Progenitor cell of endocrine pancreas (in vitro differentiated cells): Measurements from ENCODE around the gene PIP4K2C. TPM values are rescaled to one million over a fixed set of nuclear protein-coding genes. Genes with fewer than 3 reads are reported as not detected.
"Not testable (repeated sequence)": the region's sequence is repeated elsewhere in the genome, so short reads cannot be mapped to it uniquely, and the experiment has no call there.

Experiments
- DNase-seq: peaks from one replicate; pipeline ENCODE4 v3.0.0; 2021; ENCODE audit warnings: low spot score; ENCODE audit not compliant: unreplicated experiment
- H3K27ac Mint-ChIP-seq: 2 replicates; pipeline ENCODE4 v1.8.0; 2021; ENCODE audit warnings: mild to moderate bottlenecking, moderate library complexity, mixed read lengths
- H3K27me3 Mint-ChIP-seq: 2 replicates; pipeline ENCODE4 v1.8.0; 2021; ENCODE audit warnings: mixed read lengths
- H3K36me3 Mint-ChIP-seq: 2 replicates; pipeline ENCODE4 v1.8.0; 2022; ENCODE audit warnings: mixed read lengths; ENCODE audit not compliant: insufficient read depth
- H3K4me1 Mint-ChIP-seq: 2 replicates; pipeline ENCODE4 v1.8.0; 2021; ENCODE audit warnings: low read depth, mixed read lengths
- H3K4me3 Mint-ChIP-seq: 2 replicates; pipeline ENCODE4 v1.8.0; 2021; ENCODE audit warnings: low read depth, mild to moderate bottlenecking, moderate library complexity, mixed read lengths
- H3K9me3 Mint-ChIP-seq: 2 replicates; pipeline ENCODE4 v1.8.0; 2021; ENCODE audit warnings: low read depth, mixed read lengths
- total RNA-seq: library from RNA; stranded (reverse); gene quantifications from 2 replicates; pipeline ENCODE4 v1.2.1, GENCODE V29; 2021
- TF ChIP-seq, protein P1 (sequence below): fragments of 200-600 bp; sonication (generic); IDR thresholded peaks from one replicate; pipeline ENCODE4 v1.5.0; 2021; ENCODE audit warnings: antibody characterized with exemption, mild to moderate bottlenecking; ENCODE audit not compliant: unreplicated experiment

PIP4K2C gene
- total RNA-seq, 1 donor from 2014 or later: 38.4 TPM

DNA sequence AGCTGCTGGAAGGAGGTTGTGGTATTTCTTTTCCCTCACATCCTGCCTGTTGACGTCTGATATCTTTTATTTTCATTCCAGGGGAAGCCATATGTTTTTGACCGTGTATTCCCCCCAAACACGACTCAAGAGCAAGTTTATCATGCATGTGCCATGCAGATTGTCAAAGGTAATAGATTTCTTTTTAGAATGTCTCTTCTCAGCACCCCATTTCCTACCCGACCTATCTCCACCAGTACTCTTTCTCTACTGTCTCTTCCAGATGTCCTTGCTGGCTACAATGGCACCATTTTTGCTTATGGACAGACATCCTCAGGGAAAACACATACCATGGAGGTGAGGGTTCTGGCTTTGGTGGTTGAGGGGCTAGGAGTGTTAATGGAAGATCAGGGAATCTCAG is 27.6 kb upstream of the PIP4K2C start:
- no peak for DNase-seq
- Mint-ChIP-seq H3K27ac (no peak overlapping the region), H3K9me3 (no peaks in the 10 kb centered on the region), H3K27me3 (peaks cover 5% of the 10 kb centered on the region), H3K36me3 (no peaks in the 10 kb centered on the region), H3K4me1 (no peaks in the 10 kb centered on the region), H3K4me3 (no peak overlapping the region)
- TF ChIP-seq, protein P1, sequence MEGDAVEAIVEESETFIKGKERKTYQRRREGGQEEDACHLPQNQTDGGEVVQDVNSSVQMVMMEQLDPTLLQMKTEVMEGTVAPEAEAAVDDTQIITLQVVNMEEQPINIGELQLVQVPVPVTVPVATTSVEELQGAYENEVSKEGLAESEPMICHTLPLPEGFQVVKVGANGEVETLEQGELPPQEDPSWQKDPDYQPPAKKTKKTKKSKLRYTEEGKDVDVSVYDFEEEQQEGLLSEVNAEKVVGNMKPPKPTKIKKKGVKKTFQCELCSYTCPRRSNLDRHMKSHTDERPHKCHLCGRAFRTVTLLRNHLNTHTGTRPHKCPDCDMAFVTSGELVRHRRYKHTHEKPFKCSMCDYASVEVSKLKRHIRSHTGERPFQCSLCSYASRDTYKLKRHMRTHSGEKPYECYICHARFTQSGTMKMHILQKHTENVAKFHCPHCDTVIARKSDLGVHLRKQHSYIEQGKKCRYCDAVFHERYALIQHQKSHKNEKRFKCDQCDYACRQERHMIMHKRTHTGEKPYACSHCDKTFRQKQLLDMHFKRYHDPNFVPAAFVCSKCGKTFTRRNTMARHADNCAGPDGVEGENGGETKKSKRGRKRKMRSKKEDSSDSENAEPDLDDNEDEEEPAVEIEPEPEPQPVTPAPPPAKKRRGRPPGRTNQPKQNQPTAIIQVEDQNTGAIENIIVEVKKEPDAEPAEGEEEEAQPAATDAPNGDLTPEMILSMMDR: no peak

DNA sequence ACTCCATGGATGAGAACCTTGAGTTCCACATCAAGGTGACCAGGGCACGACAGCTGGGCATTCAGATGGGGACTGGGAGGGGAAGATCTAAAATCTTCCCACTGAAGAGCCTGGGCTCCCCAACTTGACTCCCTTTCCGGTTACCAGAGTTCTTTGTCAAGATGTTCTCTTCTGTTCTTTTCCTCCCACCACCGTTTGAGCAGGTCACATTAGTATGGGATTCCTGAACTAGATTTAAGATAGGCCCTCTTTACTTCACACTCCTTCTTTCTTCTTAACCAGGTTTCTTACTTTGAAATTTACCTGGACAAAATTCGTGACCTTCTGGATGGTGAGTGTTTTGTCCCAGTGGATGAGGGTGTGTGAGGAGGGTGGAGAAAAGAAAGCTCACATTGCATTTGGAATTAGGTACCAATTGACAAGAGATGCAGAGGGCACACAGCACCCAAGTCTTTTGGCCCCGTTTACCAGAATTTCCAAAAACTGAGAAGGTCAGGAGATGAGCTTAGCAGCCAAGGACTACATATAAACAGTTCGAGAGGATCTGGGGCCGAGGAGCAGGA is 26.7 kb upstream of the PIP4K2C start:
- Mint-ChIP-seq H3K9me3 (no peaks in the 10 kb centered on the region), H3K4me1 (no peaks in the 10 kb centered on the region), H3K27me3 (peaks cover 5% of the 10 kb centered on the region), H3K4me3 (no peak overlapping the region), H3K27ac (no peak overlapping the region), H3K36me3 (no peaks in the 10 kb centered on the region)
- no peak for DNase-seq
- TF ChIP-seq, protein P1: no peak

DNA sequence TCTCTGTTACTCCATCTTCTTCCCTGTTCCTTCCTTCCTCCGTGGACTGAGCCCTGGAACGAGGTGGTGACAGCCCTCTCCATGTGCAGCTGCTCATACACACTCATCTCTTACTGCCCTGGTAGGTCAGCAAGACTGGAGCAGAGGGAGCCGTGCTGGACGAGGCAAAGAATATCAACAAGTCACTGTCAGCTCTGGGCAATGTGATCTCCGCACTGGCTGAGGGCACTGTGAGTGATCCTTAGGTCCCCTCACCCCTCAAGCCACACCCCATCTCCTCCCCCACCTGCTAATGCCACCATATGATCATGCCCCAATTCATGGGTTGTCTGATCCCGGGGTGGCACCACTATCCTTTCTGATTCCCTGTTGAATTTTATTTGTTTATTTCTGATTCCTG is 22.2 kb upstream of the PIP4K2C start:
- no peak overlapping the region for H3K27ac Mint-ChIP-seq
- H3K9me3 Mint-ChIP-seq: no peaks in the 10 kb centered on the region
- no peaks in the 10 kb centered on the region for H3K4me1 Mint-ChIP-seq
- H3K4me3 Mint-ChIP-seq: no peak overlapping the region
- DNase-seq: no peak
- TF ChIP-seq, protein P1: no peak
- no peaks in the 10 kb centered on the region for H3K36me3 Mint-ChIP-seq
- H3K27me3 Mint-ChIP-seq: no peaks in the 10 kb centered on the region

DNA sequence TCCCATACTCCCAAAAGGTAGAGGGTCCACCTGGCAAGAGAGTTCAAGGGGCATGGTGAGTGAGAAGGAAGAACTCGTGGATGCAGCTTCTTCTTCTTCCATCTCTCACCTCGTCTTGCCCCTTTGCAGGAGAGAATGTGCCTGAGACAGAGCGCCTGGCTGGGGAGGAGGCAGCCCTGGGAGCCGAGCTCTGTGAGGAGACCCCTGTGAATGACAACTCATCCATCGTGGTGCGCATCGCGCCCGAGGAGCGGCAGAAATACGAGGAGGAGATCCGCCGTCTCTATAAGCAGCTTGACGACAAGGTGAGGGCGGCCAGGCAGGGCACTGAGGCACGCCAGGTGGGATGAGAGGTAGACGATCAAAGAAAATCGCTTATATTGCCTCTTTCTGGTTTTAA is 21.1 kb upstream of the PIP4K2C start:
- Mint-ChIP-seq H3K4me1 (no peaks in the 10 kb centered on the region), H3K36me3 (no peaks in the 10 kb centered on the region), H3K27ac (no peak overlapping the region), H3K27me3 (no peaks in the 10 kb centered on the region), H3K4me3 (no peak overlapping the region), H3K9me3 (no peaks in the 10 kb centered on the region)
- TF ChIP-seq, protein P1: no peak
- no peak for DNase-seq

DNA sequence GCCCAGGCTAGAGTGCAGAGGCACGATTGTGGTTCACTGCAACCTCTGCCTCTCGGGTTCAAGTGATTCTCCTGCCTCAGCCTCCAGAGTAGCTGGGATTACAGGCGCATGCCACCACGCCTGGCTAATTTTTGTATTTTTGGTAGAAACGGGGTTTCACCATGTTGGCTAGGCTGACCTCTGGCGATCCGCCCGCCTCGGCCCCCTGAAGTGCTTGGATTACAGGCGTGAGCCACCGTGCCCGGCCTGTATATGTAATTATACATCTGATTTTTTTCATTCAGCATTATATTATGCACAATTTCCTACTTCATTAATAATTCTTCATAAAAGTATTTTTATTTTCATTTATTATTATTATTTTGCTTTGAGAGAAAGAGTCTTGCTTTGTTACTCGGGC is 20.6 kb upstream of the PIP4K2C start:
- not testable (repeated sequence) for H3K27ac Mint-ChIP-seq, H3K9me3 Mint-ChIP-seq, DNase-seq, H3K4me3 Mint-ChIP-seq, H3K36me3 Mint-ChIP-seq, H3K27me3 Mint-ChIP-seq, H3K4me1 Mint-ChIP-seq

DNA sequence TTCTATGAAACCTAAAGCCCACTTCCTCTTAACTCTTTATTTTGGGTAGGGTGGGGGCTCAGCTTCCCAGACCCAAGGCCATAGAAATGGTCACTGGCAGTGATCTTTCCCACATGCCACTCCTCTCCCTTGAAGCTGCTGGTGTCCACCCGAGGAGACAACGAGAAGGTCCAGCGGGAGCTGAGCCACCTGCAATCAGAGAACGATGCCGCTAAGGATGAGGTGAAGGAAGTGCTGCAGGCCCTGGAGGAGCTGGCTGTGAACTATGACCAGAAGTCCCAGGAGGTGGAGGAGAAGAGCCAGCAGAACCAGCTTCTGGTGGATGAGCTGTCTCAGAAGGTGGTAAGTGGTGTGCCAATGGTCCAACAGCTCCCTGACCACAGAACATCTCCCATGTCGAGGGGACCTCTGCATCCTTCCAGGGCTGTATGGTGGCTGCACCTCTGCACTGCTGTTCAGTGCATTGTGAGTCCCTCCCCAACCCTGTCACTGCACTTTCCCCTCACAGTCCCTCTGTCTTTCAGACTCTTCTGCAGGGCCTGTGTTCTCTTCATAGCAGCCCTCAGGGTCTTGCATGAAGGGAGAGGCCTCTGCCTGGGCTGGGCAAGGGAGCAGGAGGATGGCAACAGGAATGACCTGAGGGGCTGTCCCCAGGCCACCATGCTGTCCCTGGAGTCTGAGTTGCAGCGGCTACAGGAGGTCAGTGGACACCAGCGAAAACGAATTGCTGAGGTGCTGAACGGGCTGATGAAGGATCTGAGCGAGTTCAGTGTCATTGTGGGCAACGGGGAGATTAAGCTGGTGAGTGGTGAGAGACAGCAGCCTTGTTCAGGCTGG is 18.8 kb upstream of the PIP4K2C start:
- H3K27ac Mint-ChIP-seq: no peak overlapping the region
- no peak overlapping the region for H3K4me3 Mint-ChIP-seq
- TF ChIP-seq, protein P1: no peak
- H3K36me3 Mint-ChIP-seq: no peaks in the 10 kb centered on the region
- H3K27me3 Mint-ChIP-seq: no peaks in the 10 kb centered on the region
- no peak for DNase-seq
- H3K9me3 Mint-ChIP-seq: no peaks in the 10 kb centered on the region
- no peaks in the 10 kb centered on the region for H3K4me1 Mint-ChIP-seq
